Mucosa of descending colon (tissue), 3 donors: Measurements from ENCODE around the gene KIF23. TPM values are rescaled to one million over a fixed set of nuclear protein-coding genes. Genes with fewer than 3 reads are reported as not detected.

Source experiments
- ATAC-seq: fragments of 200-7000 bp; cut with Tn5 transposase; one replicate; pipeline ENCODE4 v1.9.1; 2020; ENCODE audit warnings: mild to moderate bottlenecking, moderate library complexity
- DNase-seq, 3 donors: peaks; one replicate each; pipeline ENCODE4 v3.0.0-alpha.2; 2020
- H3K36me3 ChIP-seq: fragments of 200-600 bp; one replicate; pipeline ENCODE4 v1.8.0; 2021; ENCODE audit warnings: low read depth, mild to moderate bottlenecking
- H3K4me1 ChIP-seq: fragments of 200-600 bp; one replicate; pipeline ENCODE4 v1.8.0; 2021; ENCODE audit warnings: low read depth, mild to moderate bottlenecking
- H3K4me3 ChIP-seq: fragments of 200-600 bp; one replicate; pipeline ENCODE4 v1.8.0; 2021; ENCODE audit warnings: mild to moderate bottlenecking
- H3K9me3 ChIP-seq: fragments of 200-600 bp; one replicate; pipeline ENCODE4 v1.8.0; 2021; ENCODE audit warnings: mild to moderate bottlenecking
- intact Hi-C, 2 donors: fragments of 100-400 bp; cut with DNase I in 1 of 2; cut with micrococcal nuclease in 1 of 2; formaldehyde crosslinking; loops; one replicate each; pipeline versions ENCODE4 v1.11.0 to v1.11.1; 2022; cut with DNase I, micrococcal nuclease
- total RNA-seq, 3 donors: library from RNA; stranded (reverse); fragmentation: NEBNext Ultra II Directional in 2 of 3; extraction: Animal tissue kit (Norgen Biotek cat#: 25700) in 2 of 3; gene quantifications; one replicate each; pipeline versions ENCODE4 v1.2.1 to v1.2.4, GENCODE V29; 2021 to 2023
- TF ChIP-seq, protein P1 (sequence below): fragments of 200-600 bp; IDR thresholded peaks from one replicate; pipeline ENCODE4 v1.8.0; 2022; ENCODE audit warnings: antibody characterized with exemption, mild to moderate bottlenecking
- donor health status: DM: no; HTN: no; CAD: no; lungs with moderate emphysema.
- donor health status: DM: no; HTN: no; CAD: no.
- donor health status: DM: no; HTN: yes; CAD: no.

The KIF23 gene
- total RNA-seq, 3 donors from 2014 or later: 3.1 to 11.2 (median 4.4) TPM

DNA sequence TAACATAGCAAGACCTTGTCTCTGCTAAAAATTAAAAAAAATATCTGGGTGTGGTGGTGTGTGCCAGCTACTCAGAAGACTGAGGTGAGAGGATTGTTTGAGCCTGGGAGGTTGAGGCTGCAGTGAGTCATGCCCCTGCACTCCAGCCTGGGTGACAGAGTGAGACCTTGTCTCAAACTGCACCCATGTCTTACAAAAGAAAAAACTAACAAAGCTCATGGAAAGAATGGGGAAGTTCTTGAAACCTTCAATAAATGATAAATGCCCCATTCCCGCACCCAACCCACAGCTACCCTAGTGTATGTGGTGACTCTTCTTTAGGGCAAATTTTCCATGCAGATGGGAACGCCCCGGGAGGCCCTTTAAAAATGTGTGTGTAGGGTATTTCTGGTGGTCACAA is 66.8 kb downstream of the KIF23 start:
- intact Hi-C loops: loop anchor here in 1 of 2 donors (10.0 kb wide), 1 partner anchor 1004 kb away; no protein-coding TSS in a partner anchor
- Histone ChIP-seq H3K36me3 (no peaks in the 10 kb centered on the region), H3K4me3 (no peak overlapping the region), H3K4me1 (no peaks in the 10 kb centered on the region), H3K9me3 (no peaks in the 10 kb centered on the region)
- TF ChIP-seq, protein P1, sequence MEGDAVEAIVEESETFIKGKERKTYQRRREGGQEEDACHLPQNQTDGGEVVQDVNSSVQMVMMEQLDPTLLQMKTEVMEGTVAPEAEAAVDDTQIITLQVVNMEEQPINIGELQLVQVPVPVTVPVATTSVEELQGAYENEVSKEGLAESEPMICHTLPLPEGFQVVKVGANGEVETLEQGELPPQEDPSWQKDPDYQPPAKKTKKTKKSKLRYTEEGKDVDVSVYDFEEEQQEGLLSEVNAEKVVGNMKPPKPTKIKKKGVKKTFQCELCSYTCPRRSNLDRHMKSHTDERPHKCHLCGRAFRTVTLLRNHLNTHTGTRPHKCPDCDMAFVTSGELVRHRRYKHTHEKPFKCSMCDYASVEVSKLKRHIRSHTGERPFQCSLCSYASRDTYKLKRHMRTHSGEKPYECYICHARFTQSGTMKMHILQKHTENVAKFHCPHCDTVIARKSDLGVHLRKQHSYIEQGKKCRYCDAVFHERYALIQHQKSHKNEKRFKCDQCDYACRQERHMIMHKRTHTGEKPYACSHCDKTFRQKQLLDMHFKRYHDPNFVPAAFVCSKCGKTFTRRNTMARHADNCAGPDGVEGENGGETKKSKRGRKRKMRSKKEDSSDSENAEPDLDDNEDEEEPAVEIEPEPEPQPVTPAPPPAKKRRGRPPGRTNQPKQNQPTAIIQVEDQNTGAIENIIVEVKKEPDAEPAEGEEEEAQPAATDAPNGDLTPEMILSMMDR: no peak
- DNase-seq (no peak), ATAC-seq (no peak)

DNA sequence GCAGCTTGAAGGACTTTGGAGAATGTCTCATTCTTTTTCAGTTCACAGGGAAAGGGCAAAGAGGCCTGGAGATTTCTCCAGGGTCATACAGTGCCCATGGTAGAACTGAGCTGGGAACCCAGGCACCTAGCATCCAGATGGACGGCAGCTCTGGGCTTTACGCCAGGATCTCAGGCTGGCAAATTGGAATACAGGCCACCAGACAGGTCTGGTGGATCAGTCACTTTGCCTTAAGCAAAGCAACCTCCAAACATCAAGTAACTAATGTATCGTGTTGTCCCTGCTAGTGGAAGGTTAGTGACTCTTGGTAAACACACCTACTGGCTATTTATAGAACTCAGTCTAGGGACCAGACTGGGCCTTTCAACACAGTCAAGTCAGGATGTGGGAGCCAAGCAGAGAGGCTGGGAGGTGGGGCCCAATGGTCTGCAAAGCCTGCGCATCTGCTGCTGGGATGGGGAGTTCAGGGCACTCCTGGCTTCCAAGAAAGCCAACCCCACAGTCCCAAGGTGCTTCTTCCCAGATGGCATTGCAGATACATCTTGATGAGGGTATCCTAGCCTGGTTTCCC is 68.6 kb downstream of the KIF23 start:
- Histone ChIP-seq H3K36me3 (no peaks in the 10 kb centered on the region), H3K4me1 (no peaks in the 10 kb centered on the region), H3K9me3 (no peaks in the 10 kb centered on the region), H3K4me3 (no peak overlapping the region)
- DNase-seq (no peak), ATAC-seq (no peak)
- TF ChIP-seq, protein P1: no peak
- intact Hi-C loops: loop anchor here in 1 of 2 donors (10.0 kb wide), 1 partner anchor 1002 kb away; no protein-coding TSS in a partner anchor

DNA sequence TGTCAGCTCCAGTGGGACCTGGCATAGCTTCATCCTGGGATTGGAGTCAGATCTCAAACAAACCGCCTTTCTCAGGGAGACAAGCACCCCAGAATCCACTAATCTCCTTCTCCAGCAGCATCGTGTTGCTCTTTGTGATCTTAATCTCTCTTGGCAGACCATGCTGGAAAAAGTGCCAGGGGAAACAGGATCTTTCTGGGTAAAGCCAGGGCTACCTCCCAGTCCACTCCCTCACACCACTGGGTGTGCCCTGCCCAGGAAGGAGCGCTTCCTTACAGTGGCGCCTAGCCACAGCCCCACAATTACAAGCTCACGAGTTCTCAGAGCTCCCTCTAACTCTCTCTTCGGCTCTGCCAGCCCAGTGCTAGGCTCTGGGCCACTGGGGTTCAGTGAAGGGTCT is 70.7 kb downstream of the KIF23 start:
- TF ChIP-seq, protein P1: no peak
- peak; percentile 89 for ATAC-seq

DNA sequence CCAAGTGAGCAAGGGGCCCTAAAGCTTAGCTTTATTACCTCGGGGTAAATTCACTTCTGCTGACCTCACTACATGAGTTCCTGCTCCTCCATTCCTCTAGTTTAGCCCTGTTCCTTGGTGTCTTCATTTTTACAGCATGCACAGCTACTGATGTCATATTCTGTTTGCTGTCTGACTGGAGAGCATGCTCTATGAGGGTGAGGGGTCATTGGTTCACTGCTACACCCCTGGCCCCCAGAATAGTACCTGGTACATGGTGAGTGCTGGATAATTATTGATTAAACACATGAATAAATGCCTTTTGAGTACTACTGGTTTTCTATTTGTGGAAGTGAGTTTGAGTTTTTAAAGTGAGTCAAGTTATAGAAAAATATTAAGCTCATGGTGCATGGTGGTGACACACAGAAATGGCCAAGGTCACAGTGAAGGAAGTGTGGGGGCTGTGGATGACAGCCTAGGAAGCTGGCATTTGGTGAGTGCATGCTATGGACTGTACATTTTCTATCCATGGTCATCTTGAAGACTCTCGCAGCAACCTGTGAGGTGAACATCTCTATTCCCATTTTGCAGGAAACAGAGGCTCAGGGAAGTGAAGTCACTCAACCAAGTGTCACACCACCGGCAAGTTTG is 72.4 kb downstream of the KIF23 start:
- TF ChIP-seq, protein P1: no peak
- H3K9me3 ChIP-seq: no peaks in the 10 kb centered on the region
- ATAC-seq (no peak), DNase-seq (no peak)
- intact Hi-C loops: loop anchor here in 1 of 2 donors (10.0 kb wide), 1 partner anchor 998 kb away; no protein-coding TSS in a partner anchor
- H3K36me3 ChIP-seq: no peaks in the 10 kb centered on the region
- no peak overlapping the region for H3K4me3 ChIP-seq
- no peaks in the 10 kb centered on the region for H3K4me1 ChIP-seq

More for the DNA sequence above, 70.7 kb downstream of the KIF23 start:
- H3K4me1 ChIP-seq: no peaks in the 10 kb centered on the region
- intact Hi-C loops: loop anchor here in 1 of 2 donors (10.0 kb wide), 1 partner anchor 1000 kb away; no protein-coding TSS in a partner anchor
- peak in 1 of 3 donors; percentile 44 for DNase-seq
- no peaks in the 10 kb centered on the region for H3K36me3 ChIP-seq
- no peak overlapping the region for H3K4me3 ChIP-seq
- no peaks in the 10 kb centered on the region for H3K9me3 ChIP-seq

DNA sequence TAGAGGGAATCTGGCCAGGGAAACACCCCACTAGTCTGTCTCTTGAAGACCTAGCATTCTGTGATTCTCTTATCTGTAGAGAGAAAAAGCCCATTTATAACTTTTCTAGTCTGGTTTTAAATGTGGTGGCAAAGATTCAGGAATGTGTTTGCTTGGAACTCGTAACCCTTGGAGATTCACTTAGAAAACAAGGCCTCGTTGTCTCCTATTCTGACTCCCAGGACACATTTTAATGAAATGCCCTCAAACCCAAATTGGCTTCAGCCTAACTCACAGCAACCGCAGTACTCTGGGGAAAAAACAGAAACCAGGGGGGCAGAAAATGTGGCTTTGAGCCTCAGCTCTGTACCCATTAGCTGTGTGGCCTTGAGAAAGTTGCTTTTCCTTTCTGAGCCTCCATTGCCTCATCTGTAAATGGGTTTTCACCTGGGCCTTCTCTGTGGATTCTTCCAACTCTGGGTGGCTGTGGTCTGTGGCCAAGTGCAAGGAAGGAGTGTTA is 75.0 kb downstream of the KIF23 start:
- ATAC-seq (no peak), DNase-seq (no peak)
- TF ChIP-seq, protein P1: no peak
- no peaks in the 10 kb centered on the region for H3K36me3 ChIP-seq
- intact Hi-C loops: loop anchor here in 1 of 2 donors (10.0 kb wide), 1 partner anchor 996 kb away; no protein-coding TSS in a partner anchor
- no peaks in the 10 kb centered on the region for H3K4me1 ChIP-seq
- no peak overlapping the region for H3K4me3 ChIP-seq
- H3K9me3 ChIP-seq: no peaks in the 10 kb centered on the region
